Activated B cell treated with CpG ODN at 0.5 μM for 24 hours (primary cell): ENCODE measurements around the gene FUT3. TPM values are rescaled to one million over a fixed set of nuclear protein-coding genes. Genes with fewer than 3 reads are reported as not detected.
"Not testable (repeated sequence)": the region's sequence is repeated elsewhere in the genome, so short reads cannot be mapped to it uniquely, and the experiment has no call there.

Experiments
- ATAC-seq: fragments of 200-7000 bp; cut with Tn5 transposase; one replicate; pipeline ENCODE4 v1.10.0; 2021; ENCODE audit warnings: low read depth, mild to moderate bottlenecking, moderate library complexity
- CTCF ChIA-PET: fragments of 350-600 bp; sonication (Branson Sonifier 250); formaldehyde crosslinking; loops from one replicate; lab custom pipeline; 2021; ENCODE audit warnings: antibody characterized with exemption; lab: Charles Lee
- POLR2A ChIA-PET: fragments of 350-600 bp; sonication (Branson Sonifier 250); formaldehyde crosslinking; loops from one replicate; lab custom pipeline; 2021; ENCODE audit warnings: antibody characterized with exemption; lab: Charles Lee
- DNase-seq: peaks from one replicate; pipeline ENCODE4 v3.0.0; 2022
- H3K27ac Mint-ChIP-seq: one replicate; pipeline ENCODE4 v1.8.0; 2020; ENCODE audit warnings: mixed read lengths
- H3K27me3 Mint-ChIP-seq: one replicate; pipeline ENCODE4 v1.8.0; 2021; ENCODE audit warnings: mixed read lengths
- H3K36me3 Mint-ChIP-seq: one replicate; pipeline ENCODE4 v1.8.0; 2021; ENCODE audit warnings: low read depth, mixed read lengths
- H3K4me1 Mint-ChIP-seq: one replicate; pipeline ENCODE4 v1.8.0; 2021; ENCODE audit warnings: mixed read lengths
- H3K4me3 Mint-ChIP-seq: one replicate; pipeline ENCODE4 v1.8.0; 2020; ENCODE audit warnings: mild to moderate bottlenecking, mixed read lengths
- H3K9me3 Mint-ChIP-seq: one replicate; pipeline ENCODE4 v1.8.0; 2020; ENCODE audit warnings: mixed read lengths
- CTCF ChIP-seq: fragments of 200-600 bp; IDR thresholded peaks from one replicate; pipeline ENCODE4 v1.8.0; 2022; ENCODE audit warnings: antibody characterized with exemption, mild to moderate bottlenecking
- intact Hi-C: fragments of 100-400 bp; cut with micrococcal nuclease; formaldehyde crosslinking; loops from one replicate; pipeline ENCODE4 v1.15.1; 2024
- total RNA-seq: library from RNA; stranded (reverse); gene quantifications from 2 replicates; pipeline ENCODE4 v1.2.3, GENCODE V29; 2022

FUT3 gene
- total RNA-seq, 1 donor from 2014 or later: not detected

- ChIA-PET POLR2A (interaction anchor here (0.5 to 1.0 kb wide), 3 partner anchors 13 to 200 kb away, joined by 3 to 8 read pairs (median 4); no protein-coding TSS in a partner anchor), CTCF (no interaction called here)
- DNase-seq (no peak), ATAC-seq (no peak)
- H3K27me3 Mint-ChIP-seq: peaks cover 8% of the 10 kb centered on the region
- no peak for TF ChIP-seq CTCF
- no peaks in the 10 kb centered on the region for H3K4me1 Mint-ChIP-seq
- intact Hi-C loops: no loop called here
- H3K4me3 Mint-ChIP-seq: no peak overlapping the region
- peaks cover 4% of the 10 kb centered on the region for H3K36me3 Mint-ChIP-seq
- H3K9me3 Mint-ChIP-seq: no peaks in the 10 kb centered on the region
- no peak overlapping the region for H3K27ac Mint-ChIP-seq
Observed at GRCh38 chr19:5889288-5889971, 38.2 kb upstream of the FUT3 start.

- H3K4me1 Mint-ChIP-seq, intact Hi-C loops, H3K4me3 Mint-ChIP-seq, H3K27ac Mint-ChIP-seq, POLR2A ChIA-PET, CTCF ChIA-PET, DNase-seq, H3K9me3 Mint-ChIP-seq, H3K27me3 Mint-ChIP-seq, ATAC-seq, H3K36me3 Mint-ChIP-seq: not testable (repeated sequence)
Observed at GRCh38 chr19:5884065-5884811, 33.0 kb upstream of the FUT3 start.

- H3K4me1 Mint-ChIP-seq, H3K9me3 Mint-ChIP-seq, CTCF ChIA-PET, H3K36me3 Mint-ChIP-seq, DNase-seq, intact Hi-C loops, H3K27ac Mint-ChIP-seq, H3K4me3 Mint-ChIP-seq, ATAC-seq: not testable (repeated sequence)
- H3K27me3 Mint-ChIP-seq: peaks cover 12% of the 10 kb centered on the region
- POLR2A ChIA-PET: interaction anchor here (0.7 kb wide), 1 partner anchor 16 kb away, joined by 4 read pairs; no protein-coding TSS in a partner anchor
Observed at GRCh38 chr19:5883157-5883873, 32.1 kb upstream of the FUT3 start.

GRCh38 chr19:5882421-5882968, 31.2 kb upstream of the FUT3 start:
- ATAC-seq: no peak
- Mint-ChIP-seq H3K27ac (no peak overlapping the region), H3K4me3 (no peak overlapping the region), H3K9me3 (no peaks in the 10 kb centered on the region), H3K4me1 (peaks cover 2% of the 10 kb centered on the region), H3K36me3 (no peaks in the 10 kb centered on the region), H3K27me3 (peaks cover 12% of the 10 kb centered on the region)
- intact Hi-C loops: no loop called here
- no peak for TF ChIP-seq CTCF
- no peak for DNase-seq
- CTCF ChIA-PET: no interaction called here
- POLR2A ChIA-PET: no interaction called here

GRCh38 chr19:5881543-5882299, 30.5 kb upstream of the FUT3 start:
- no peak for TF ChIP-seq CTCF
- Mint-ChIP-seq H3K9me3 (no peaks in the 10 kb centered on the region), H3K27me3 (peaks cover 11% of the 10 kb centered on the region), H3K4me1 (peaks cover 2% of the 10 kb centered on the region), H3K4me3 (no peak overlapping the region), H3K27ac (no peak overlapping the region), H3K36me3 (no peaks in the 10 kb centered on the region)
- ChIA-PET POLR2A (no interaction called here), CTCF (no interaction called here)
- DNase-seq: no peak
- no peak for ATAC-seq
- intact Hi-C loops: no loop called here
